WTC11 (cell line): ENCODE data around the gene PXK. TPM values are rescaled to one million over a fixed set of nuclear protein-coding genes. Genes with fewer than 3 reads are reported as not detected.

Source experiments
- ATAC-seq: fragments of 200-7000 bp; cut with Tn5 transposase; 2 replicates; pipeline ENCODE4 v1.10.0; 2021; ENCODE audit warnings: mild to moderate bottlenecking, moderate library complexity
- CTCF ChIA-PET: fragments of 300-600 bp; sonication (Branson Sonifier 250); formaldehyde crosslinking; loops from one replicate; lab custom pipeline; 2021; ENCODE audit warnings: antibody characterized with exemption; lab: Charles Lee
- POLR2A ChIA-PET: fragments of 350-600 bp; sonication (Branson Sonifier 250); formaldehyde crosslinking; loops from one replicate; lab custom pipeline; 2021; ENCODE audit warnings: antibody characterized with exemption; lab: Charles Lee
- DNase-seq: peaks from one replicate; pipeline ENCODE4 v3.0.0; 2021; ENCODE audit warnings: low spot score
- H3K27ac Mint-ChIP-seq: 2 replicates; pipeline ENCODE4 v1.8.0; 2021; ENCODE audit warnings: mixed read lengths
- H3K27me3 Mint-ChIP-seq: 2 replicates; pipeline ENCODE4 v1.8.0; 2021; ENCODE audit warnings: low read depth, mild to moderate bottlenecking, moderate library complexity, mixed read lengths
- H3K36me3 Mint-ChIP-seq: 2 replicates; pipeline ENCODE4 v1.8.0; 2021; ENCODE audit warnings: mixed read lengths
- H3K4me1 Mint-ChIP-seq: 2 replicates; pipeline ENCODE4 v1.8.0; 2022; ENCODE audit warnings: mixed read lengths
- H3K4me3 Mint-ChIP-seq: 2 replicates; pipeline ENCODE4 v1.8.0; 2021; ENCODE audit warnings: mild to moderate bottlenecking, moderate library complexity, mixed read lengths
- H3K9me3 Mint-ChIP-seq: 2 replicates; pipeline ENCODE4 v1.8.0; 2021; ENCODE audit warnings: mixed read lengths
- ATF1 ChIP-seq: sonication (generic); formaldehyde crosslinking; IDR thresholded peaks from 2 replicates; pipeline ENCODE4 v1.8.1; 2023; ENCODE audit warnings: mild to moderate bottlenecking, moderate library complexity, missing genetic modification reagents
- EMX1 ChIP-seq: fragments of 250-450 bp; sonication (Bioruptor Pico); IDR thresholded peaks from 2 replicates; pipeline ENCODE4 v1.8.0; 2021; ENCODE audit warnings: mild to moderate bottlenecking
- FOXJ3 ChIP-seq: sonication (generic); formaldehyde crosslinking; IDR thresholded peaks from 2 replicates; pipeline ENCODE4 v1.9.0; 2021; ENCODE audit warnings: missing genetic modification reagents, mild to moderate bottlenecking, borderline replicate concordance
- FOXK1 ChIP-seq: sonication (generic); formaldehyde crosslinking; IDR thresholded peaks from 2 replicates; pipeline ENCODE4 v1.8.0; 2022; ENCODE audit warnings: mild to moderate bottlenecking, moderate library complexity, missing genetic modification reagents
- GABPB1 ChIP-seq: sonication (generic); formaldehyde crosslinking; IDR thresholded peaks from 2 replicates; pipeline ENCODE4 v1.8.1; 2023; ENCODE audit warnings: mild to moderate bottlenecking, missing genetic modification reagents
- IRF2 ChIP-seq: sonication (generic); formaldehyde crosslinking; IDR thresholded peaks from 2 replicates; pipeline ENCODE4 v1.8.0; 2022; ENCODE audit warnings: low read depth, missing genetic modification reagents, borderline replicate concordance
- KAT7 ChIP-seq: sonication (generic); formaldehyde crosslinking; IDR thresholded peaks from 2 replicates; pipeline ENCODE4 v1.8.1; 2023; ENCODE audit warnings: missing genetic modification reagents, mild to moderate bottlenecking, borderline replicate concordance
- MXD4 ChIP-seq: fragments of 250-450 bp; sonication (Bioruptor Pico); IDR thresholded peaks from 2 replicates; pipeline ENCODE4 v1.8.0; 2021; ENCODE audit warnings: mild to moderate bottlenecking, moderate library complexity, borderline replicate concordance
- NR2C2 ChIP-seq: sonication (generic); formaldehyde crosslinking; IDR thresholded peaks from 2 replicates; pipeline ENCODE4 v1.8.0; 2022; ENCODE audit warnings: mild to moderate bottlenecking, missing genetic modification reagents
- NR3C1 ChIP-seq: sonication (generic); formaldehyde crosslinking; conservative IDR thresholded peaks from 2 replicates; pipeline ENCODE4 v1.8.1; 2023; ENCODE audit warnings: low read depth, mild to moderate bottlenecking, missing genetic modification reagents
- OVOL2 ChIP-seq: fragments of 250-450 bp; sonication (Bioruptor Pico); IDR thresholded peaks from 2 replicates; pipeline ENCODE4 v1.9.0; 2021; ENCODE audit warnings: mild to moderate bottlenecking, borderline replicate concordance
- RELA ChIP-seq: sonication (generic); formaldehyde crosslinking; IDR thresholded peaks from 2 replicates; pipeline ENCODE4 v1.8.1; 2022; ENCODE audit warnings: missing genetic modification reagents, mild to moderate bottlenecking, borderline replicate concordance
- RORB ChIP-seq: fragments of 250-450 bp; sonication (Bioruptor Pico); IDR thresholded peaks from 2 replicates; pipeline ENCODE4 v1.9.0; 2021; ENCODE audit warnings: mild to moderate bottlenecking
- SOX15 ChIP-seq: fragments of 250-450 bp; sonication (Bioruptor Pico); IDR thresholded peaks from 2 replicates; pipeline ENCODE4 v1.9.0; 2021; ENCODE audit warnings: mild to moderate bottlenecking
- SP1 ChIP-seq: sonication (generic); formaldehyde crosslinking; conservative IDR thresholded peaks from 2 replicates; pipeline ENCODE4 v1.8.1; 2022; ENCODE audit warnings: missing genetic modification reagents
- TCF7 ChIP-seq: sonication (generic); formaldehyde crosslinking; IDR thresholded peaks from 2 replicates; pipeline ENCODE4 v1.8.0; 2022; ENCODE audit warnings: mild to moderate bottlenecking, low read depth, missing genetic modification reagents, moderate library complexity
- ZNF121 ChIP-seq: sonication (generic); formaldehyde crosslinking; IDR thresholded peaks from 2 replicates; pipeline ENCODE4 v1.8.0; 2023; ENCODE audit warnings: missing genetic modification reagents
- ZNF232 ChIP-seq: sonication (generic); formaldehyde crosslinking; IDR thresholded peaks from 2 replicates; pipeline ENCODE4 v1.8.0; 2022; ENCODE audit warnings: mild to moderate bottlenecking, missing genetic modification reagents
- ZNF263 ChIP-seq: sonication (generic); formaldehyde crosslinking; IDR thresholded peaks from 2 replicates; pipeline ENCODE4 v1.8.1; 2022; ENCODE audit warnings: low read depth, mild to moderate bottlenecking, moderate library complexity, missing genetic modification reagents
- ZNF671 ChIP-seq: fragments of 250-450 bp; sonication (Bioruptor Pico); IDR thresholded peaks from 2 replicates; pipeline ENCODE4 v1.8.0; 2021; ENCODE audit warnings: mild to moderate bottlenecking
- total RNA-seq: library from RNA; stranded (reverse); gene quantifications from 3 replicates; pipeline ENCODE4 v1.2.3, GENCODE V29; 2021
- TF ChIP-seq, protein P1 (sequence below): sonication (generic); formaldehyde crosslinking; IDR thresholded peaks from 2 replicates; pipeline ENCODE4 v1.8.1; 2022; ENCODE audit warnings: missing genetic modification reagents, borderline replicate concordance
- TF ChIP-seq, protein P2 (sequence below): sonication (generic); formaldehyde crosslinking; IDR thresholded peaks from 2 replicates; pipeline ENCODE4 v1.8.1; 2022; ENCODE audit warnings: low read depth, missing genetic modification reagents, borderline replicate concordance
- TF ChIP-seq, protein P3 (sequence below): sonication (generic); formaldehyde crosslinking; IDR thresholded peaks from 2 replicates; pipeline ENCODE4 v1.8.1; 2023; ENCODE audit warnings: mild to moderate bottlenecking, missing genetic modification reagents, borderline replicate concordance

Gene PXK
- total RNA-seq, 1 experiment from 2014 or later = 9.4 TPM

DNA sequence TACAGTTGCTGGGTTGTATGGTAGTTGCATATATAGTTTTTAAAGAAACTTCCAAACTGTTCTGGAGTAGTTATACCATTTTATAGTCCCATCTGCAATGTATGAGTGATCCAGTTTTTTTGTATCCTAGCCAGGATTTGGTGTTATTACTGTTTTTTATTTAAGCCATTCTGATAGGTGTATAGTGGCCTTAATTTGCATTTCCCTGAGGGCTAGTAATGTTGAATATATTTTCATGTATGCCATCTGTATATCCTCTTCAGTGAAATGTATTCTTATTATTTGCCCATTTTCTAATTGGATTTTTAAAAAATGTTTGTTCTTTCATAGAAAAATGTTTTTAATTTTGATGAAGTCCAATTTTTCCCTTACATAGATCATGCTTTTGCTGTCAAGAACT, 29.2 kb downstream of the PXK start:
- ChIA-PET POLR2A (no interaction called here), CTCF (interaction anchor here (0.6 to 1.2 kb wide), 2 partner anchors 55 to 118 kb away, joined by 3 to 8 read pairs; partner anchors contain the start of genes HTD2 and RPP14)
- H3K4me1 Mint-ChIP-seq = peaks cover 16% of the 10 kb centered on the region

DNA sequence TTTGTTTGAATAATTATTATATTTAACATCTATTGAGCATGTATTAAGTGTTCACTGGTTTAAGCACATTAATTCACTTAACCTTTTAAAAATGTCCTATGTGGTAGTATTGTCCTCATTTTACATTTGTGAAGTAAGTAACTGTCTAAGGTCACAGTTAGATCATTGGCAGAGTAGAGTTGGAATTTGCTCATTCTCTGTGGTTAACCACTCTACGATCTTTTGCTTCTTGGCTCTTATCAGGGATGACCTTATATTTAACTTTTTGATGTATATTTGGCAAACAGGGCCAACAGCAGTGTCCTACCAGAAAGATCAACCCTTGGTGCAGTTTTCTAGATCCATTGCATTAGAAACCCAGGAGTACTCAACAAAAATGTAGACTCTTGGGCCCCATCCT, 34.0 kb downstream of the PXK start:
- ATAC-seq = no peak
- no peak overlapping the region for H3K27ac Mint-ChIP-seq
- POLR2A ChIA-PET = no interaction called here
- peaks cover 9% of the 10 kb centered on the region for H3K9me3 Mint-ChIP-seq
- CTCF ChIA-PET = interaction anchor here (0.7 to 0.8 kb wide), 2 partner anchors 59 to 97 kb away, joined by 3 to 4 read pairs; no protein-coding TSS in a partner anchor
- H3K4me1 Mint-ChIP-seq = peaks cover 27% of the 10 kb centered on the region
- TF ChIP-seq, protein P1, sequence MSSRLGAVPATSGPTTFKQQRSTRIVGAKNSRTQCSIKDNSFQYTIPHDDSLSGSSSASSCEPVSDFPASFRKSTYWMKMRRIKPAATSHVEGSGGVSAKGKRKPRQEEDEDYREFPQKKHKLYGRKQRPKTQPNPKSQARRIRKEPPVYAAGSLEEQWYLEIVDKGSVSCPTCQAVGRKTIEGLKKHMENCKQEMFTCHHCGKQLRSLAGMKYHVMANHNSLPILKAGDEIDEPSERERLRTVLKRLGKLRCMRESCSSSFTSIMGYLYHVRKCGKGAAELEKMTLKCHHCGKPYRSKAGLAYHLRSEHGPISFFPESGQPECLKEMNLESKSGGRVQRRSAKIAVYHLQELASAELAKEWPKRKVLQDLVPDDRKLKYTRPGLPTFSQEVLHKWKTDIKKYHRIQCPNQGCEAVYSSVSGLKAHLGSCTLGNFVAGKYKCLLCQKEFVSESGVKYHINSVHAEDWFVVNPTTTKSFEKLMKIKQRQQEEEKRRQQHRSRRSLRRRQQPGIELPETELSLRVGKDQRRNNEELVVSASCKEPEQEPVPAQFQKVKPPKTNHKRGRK (CRISPR knock-in tag) = no peak
- TF ChIP-seq SOX15 (no peak), RELA (CRISPR knock-in tag) (no peak), MXD4 (CRISPR knock-in tag) (no peak), SP1 (no peak), GABPB1 (CRISPR knock-in tag) (no peak), NR3C1 (CRISPR knock-in tag) (no peak)
- TF ChIP-seq, protein P2, sequence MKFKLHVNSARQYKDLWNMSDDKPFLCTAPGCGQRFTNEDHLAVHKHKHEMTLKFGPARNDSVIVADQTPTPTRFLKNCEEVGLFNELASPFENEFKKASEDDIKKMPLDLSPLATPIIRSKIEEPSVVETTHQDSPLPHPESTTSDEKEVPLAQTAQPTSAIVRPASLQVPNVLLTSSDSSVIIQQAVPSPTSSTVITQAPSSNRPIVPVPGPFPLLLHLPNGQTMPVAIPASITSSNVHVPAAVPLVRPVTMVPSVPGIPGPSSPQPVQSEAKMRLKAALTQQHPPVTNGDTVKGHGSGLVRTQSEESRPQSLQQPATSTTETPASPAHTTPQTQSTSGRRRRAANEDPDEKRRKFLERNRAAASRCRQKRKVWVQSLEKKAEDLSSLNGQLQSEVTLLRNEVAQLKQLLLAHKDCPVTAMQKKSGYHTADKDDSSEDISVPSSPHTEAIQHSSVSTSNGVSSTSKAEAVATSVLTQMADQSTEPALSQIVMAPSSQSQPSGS = no peak
- TF ChIP-seq, all 79 proteins: peak for 0
- no peak for DNase-seq
- 0 out of 2 replicates have a peak, but pooled peaks cover 3% of the 10 kb centered on the region for H3K36me3 Mint-ChIP-seq
- no peaks in the 10 kb centered on the region for H3K27me3 Mint-ChIP-seq
- H3K4me3 Mint-ChIP-seq = no peak overlapping the region

More for the DNA sequence above, 29.2 kb downstream of the PXK start:
- peaks cover 7% of the 10 kb centered on the region for H3K9me3 Mint-ChIP-seq
- no peaks in the 10 kb centered on the region for H3K27me3 Mint-ChIP-seq
- no peak overlapping the region for H3K4me3 Mint-ChIP-seq
- ATAC-seq (no peak), DNase-seq (no peak)
- 0 out of 2 replicates have a peak, but pooled peaks cover 2% of the 10 kb centered on the region for H3K36me3 Mint-ChIP-seq
- H3K27ac Mint-ChIP-seq = no peak overlapping the region
- no peak for TF ChIP-seq ZNF671 (CRISPR knock-in tag)
- TF ChIP-seq IRF2 = no peak
- TF ChIP-seq KAT7 (CRISPR knock-in tag) = no peak

DNA sequence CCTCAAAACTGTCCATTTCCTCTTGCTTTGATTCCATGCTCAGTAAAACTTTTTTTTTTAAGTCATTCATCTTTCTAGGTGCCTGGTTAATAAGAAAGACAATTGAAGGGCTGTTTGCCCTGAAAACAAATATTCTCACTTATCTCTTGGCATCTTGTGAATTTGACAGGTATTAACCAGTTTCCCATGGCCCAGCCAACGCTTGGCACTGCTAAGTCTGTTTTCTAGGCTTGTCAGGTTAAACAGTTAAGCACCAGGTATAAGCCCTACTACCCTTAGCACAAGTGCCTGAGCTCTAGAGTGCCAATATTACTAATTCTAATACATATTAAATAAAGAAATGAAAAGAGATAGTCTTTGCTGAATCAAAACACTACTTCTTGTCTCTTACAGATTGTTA, 36.3 kb downstream of the PXK start:
- CTCF ChIA-PET = interaction anchor here (1.0 to 1.8 kb wide), 3 partner anchors 17 to 63 kb away, joined by 3 to 5 read pairs (median 3); partner anchors contain the start of genes HTD2 and RPP14
- POLR2A ChIA-PET = no interaction called here
- Mint-ChIP-seq H3K4me1 (peaks cover 27% of the 10 kb centered on the region), H3K9me3 (peaks cover 9% of the 10 kb centered on the region), H3K4me3 (no peak overlapping the region), H3K36me3 (0 out of 2 replicates have a peak, but pooled peaks cover 3% of the 10 kb centered on the region), H3K27ac (peak overlapping the region; percentile 22; the same call in 1 of the 2 replicates), H3K27me3 (no peaks in the 10 kb centered on the region)
- TF ChIP-seq ZNF232 (CRISPR knock-in tag) = no peak
- TF ChIP-seq EMX1 = no peak
- TF ChIP-seq NR2C2 (CRISPR knock-in tag) = no peak
- no peak for TF ChIP-seq FOXJ3 (CRISPR knock-in tag)
- TF ChIP-seq FOXK1 (CRISPR knock-in tag) = no peak
- TF ChIP-seq ZNF263 (CRISPR knock-in tag) = no peak
- TF ChIP-seq, protein P3, sequence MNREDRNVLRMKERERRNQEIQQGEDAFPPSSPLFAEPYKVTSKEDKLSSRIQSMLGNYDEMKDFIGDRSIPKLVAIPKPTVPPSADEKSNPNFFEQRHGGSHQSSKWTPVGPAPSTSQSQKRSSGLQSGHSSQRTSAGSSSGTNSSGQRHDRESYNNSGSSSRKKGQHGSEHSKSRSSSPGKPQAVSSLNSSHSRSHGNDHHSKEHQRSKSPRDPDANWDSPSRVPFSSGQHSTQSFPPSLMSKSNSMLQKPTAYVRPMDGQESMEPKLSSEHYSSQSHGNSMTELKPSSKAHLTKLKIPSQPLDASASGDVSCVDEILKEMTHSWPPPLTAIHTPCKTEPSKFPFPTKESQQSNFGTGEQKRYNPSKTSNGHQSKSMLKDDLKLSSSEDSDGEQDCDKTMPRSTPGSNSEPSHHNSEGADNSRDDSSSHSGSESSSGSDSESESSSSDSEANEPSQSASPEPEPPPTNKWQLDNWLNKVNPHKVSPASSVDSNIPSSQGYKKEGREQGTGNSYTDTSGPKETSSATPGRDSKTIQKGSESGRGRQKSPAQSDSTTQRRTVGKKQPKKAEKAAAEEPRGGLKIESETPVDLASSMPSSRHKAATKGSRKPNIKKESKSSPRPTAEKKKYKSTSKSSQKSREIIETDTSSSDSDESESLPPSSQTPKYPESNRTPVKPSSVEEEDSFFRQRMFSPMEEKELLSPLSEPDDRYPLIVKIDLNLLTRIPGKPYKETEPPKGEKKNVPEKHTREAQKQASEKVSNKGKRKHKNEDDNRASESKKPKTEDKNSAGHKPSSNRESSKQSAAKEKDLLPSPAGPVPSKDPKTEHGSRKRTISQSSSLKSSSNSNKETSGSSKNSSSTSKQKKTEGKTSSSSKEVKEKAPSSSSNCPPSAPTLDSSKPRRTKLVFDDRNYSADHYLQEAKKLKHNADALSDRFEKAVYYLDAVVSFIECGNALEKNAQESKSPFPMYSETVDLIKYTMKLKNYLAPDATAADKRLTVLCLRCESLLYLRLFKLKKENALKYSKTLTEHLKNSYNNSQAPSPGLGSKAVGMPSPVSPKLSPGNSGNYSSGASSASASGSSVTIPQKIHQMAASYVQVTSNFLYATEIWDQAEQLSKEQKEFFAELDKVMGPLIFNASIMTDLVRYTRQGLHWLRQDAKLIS (CRISPR knock-in tag) = no peak
- TF ChIP-seq ATF1 (CRISPR knock-in tag) = no peak
- TF ChIP-seq MXD4 (CRISPR knock-in tag) = no peak
- TF ChIP-seq ZNF121 = no peak
- no peak for TF ChIP-seq TCF7 (CRISPR knock-in tag)
- TF ChIP-seq ZNF671 (CRISPR knock-in tag) = no peak
- TF ChIP-seq OVOL2 (CRISPR knock-in tag) = no peak
- TF ChIP-seq RORB (CRISPR knock-in tag) = no peak
- DNase-seq (no peak), ATAC-seq (peak; percentile 26; the same call in 1 of the 2 replicates)
